ENCODE measurements around the gene MTG1.

Gene MTG1

DNA sequence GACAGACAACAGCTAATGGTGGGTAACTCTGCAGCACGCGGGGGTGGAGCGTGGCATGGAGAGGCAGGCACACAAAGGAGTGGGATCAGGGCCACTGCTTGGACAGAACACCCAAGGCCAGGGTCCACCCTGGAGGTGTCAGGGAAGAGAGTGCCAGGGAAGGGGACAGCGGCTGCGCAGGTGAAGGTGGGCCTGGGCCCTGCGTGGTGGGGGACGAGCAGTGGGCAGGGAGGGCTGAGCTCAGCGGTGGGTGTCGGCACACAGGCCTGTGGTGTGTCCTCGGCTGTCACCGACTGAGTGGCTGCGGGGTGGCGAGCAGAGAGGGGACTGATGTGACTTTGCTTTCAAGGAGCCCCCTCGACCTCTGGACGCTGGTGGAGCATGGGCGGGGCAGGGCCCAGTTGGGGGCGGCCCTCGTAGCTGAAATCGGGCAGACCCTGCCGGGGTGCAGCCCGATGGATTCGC lies 51.3 kb downstream of the MTG1 start:
- no peak overlapping the region for H3K4me3 ChIP-seq (ENCODE audit: low read depth, low read length)

- H3K4me3 ChIP-seq (ENCODE audit: low read depth, low read length), result no peak overlapping the region
These were observed 52.1 kb downstream of the MTG1 start for GRCh38 chr10:133445751-133446708.

- no peak overlapping the region for H3K4me3 ChIP-seq (ENCODE audit: low read depth, low read length)
These were observed 53.0 kb downstream of the MTG1 start for GRCh38 chr10:133446979-133447378.

DNA sequence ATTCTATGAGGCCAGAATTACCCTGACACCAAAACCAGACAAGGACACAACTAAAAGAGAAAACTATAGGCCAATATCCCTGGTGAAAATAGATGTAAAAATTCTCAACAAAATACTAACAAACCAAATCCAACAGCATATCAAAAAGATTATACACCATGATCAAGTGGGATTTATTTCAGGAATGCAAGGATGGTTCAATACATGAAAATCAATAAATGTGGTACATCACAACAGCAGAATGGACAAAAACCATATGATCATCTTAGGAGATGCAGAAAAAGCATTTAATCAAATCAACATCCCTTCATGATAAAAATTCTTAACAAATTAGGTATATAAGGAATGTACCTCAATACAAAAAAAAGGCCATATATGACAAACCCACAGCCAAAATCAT lies 54.2 kb downstream of the MTG1 start:
- no peak overlapping the region for H3K4me3 ChIP-seq (ENCODE audit: low read depth, low read length)

DNA sequence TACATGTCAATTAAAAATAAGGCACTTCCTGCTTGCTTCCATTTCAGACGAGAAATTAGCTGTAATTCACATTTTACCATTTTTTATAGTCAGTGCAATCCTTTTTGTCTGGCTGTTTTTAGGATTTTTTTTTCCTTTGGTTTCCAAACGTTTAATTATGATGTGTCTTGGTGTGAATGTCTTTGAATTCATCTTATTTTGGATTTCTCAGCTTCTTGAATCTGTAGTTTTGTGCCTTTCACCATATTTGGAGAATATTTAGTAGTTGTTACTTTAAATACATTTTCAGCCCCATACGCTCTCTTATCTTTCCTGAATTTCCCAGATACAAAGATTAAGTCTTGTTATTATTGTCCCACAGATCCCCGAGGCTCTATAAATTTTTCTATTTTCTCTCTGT lies 57.4 kb downstream of the MTG1 start:
- no peak overlapping the region for H3K4me3 ChIP-seq (ENCODE audit: low read depth, low read length)

DNA sequence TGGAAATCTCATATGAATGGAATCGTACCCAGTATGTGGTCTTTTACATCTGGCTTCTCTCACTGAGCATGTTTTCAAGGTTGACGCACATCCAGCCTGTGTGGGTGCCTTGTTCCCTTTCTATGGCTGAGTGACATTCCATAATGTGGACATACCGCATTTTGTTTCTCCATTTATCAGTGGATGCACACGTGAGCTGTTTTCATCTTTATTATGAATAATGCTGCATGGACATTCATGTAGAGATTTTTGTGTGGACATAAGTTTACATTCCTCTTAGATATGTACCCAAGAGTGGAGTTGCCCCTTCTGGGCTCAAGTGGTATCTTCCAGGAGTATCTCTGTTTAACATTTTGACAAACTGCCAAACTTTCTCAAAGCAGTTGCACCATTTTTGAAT lies 58.5 kb downstream of the MTG1 start:
- H3K4me3 ChIP-seq (ENCODE audit: low read depth, low read length), result no peak overlapping the region

DNA sequence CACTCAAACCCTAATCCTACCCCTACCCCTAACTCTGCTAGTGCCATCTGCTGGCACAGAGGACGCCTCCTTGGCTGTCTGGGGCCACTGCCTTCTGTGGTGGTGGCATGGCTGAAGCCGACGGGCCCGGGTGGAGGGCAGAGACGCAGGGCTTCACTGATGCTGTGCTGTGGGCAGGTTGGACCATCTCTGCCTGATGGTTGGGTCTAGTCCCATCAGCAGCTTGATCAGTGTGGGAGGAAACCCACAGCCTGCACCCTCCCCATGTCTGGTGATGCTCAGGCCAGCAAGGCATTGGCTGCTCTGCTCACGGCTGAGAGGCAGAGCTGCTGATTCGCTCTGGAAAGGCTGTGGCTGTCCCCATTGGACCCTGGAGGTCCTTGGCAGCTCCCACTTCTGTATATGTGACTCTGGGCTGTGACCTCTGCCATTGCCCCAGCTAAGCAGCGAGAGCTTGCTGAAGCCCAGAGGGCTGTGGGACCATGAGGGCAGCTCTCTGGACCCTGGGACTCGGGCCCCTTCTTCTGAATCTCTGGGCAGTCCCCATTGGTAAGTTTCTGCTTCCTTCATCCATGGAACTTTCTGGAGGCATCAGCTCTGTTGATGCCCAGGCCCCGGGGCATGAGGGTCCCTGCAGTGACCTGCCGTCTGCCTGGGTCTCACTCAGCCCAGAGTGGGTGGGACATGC lies 59.7 kb downstream of the MTG1 start, which contains the start of gene SCART1:
Gene SCART1, plus strand, starts transcription at position 430 of the 688 bp plus-strand sequence. Its CDS starts 53 bp downstream, at position 483.
- H3K4me3 ChIP-seq (ENCODE audit: low read depth, low read length), result no peak within 1 kb of the TSS

- H3K4me3 ChIP-seq (ENCODE audit: low read depth, low read length), result no peak overlapping the region
These were observed 60.4 kb downstream of the MTG1 start for GRCh38 chr10:133454204-133454893.

GRCh38 chr10:133455196-133455595 lies 61.2 kb downstream of the MTG1 start:
- no peak overlapping the region for H3K4me3 ChIP-seq (ENCODE audit: low read depth, low read length)

GRCh38 chr10:133455611-133456031 lies 61.7 kb downstream of the MTG1 start:
- H3K4me3 ChIP-seq (ENCODE audit: low read depth, low read length), result no peak overlapping the region

GRCh38 chr10:133456041-133456951 lies 62.3 kb downstream of the MTG1 start:
- H3K4me3 ChIP-seq (ENCODE audit: low read depth, low read length), result no peak overlapping the region

DNA sequence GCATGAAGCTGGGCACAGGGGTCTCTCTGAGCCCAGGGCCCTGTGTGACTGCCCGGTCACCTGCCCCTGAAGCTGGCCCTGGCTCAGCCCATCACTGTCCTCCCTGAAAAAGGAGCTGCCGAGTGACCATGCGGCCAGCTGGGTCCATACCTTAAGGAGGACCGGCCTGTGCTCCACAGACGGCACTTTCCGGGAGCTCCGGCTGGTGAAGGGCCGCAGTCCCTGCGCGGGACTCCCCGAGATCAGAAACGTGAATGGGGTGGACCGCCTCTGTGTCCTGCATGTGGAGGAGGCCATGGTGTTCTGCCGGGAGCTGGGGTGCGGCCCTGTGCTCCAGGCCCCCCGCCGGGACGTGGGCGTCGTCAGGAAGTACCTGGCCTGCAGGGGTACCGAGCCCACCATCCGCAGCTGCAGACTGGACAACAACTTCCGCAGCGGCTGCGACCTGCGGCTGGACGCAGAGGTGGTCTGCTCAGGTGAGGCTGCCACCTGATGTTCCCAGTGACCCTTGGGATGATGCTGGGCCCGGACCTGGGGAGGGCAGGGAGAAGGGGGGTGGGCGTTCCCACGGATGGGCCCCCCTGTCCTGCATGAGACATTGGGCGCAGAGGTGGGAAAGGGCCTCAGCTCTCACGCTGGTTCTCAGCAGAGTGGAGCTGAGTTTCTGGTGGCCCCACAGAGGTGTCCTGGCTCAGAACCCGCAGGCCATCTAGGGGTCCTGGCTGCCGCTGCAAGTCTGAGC lies 63.3 kb downstream of the MTG1 start:
- no peak overlapping the region for H3K4me3 ChIP-seq (ENCODE audit: low read depth, low read length)

GRCh38 chr10:133458021-133458709 lies 64.2 kb downstream of the MTG1 start:
- no peak overlapping the region for H3K4me3 ChIP-seq (ENCODE audit: low read depth, low read length)

- H3K4me3 ChIP-seq (ENCODE audit: low read depth, low read length), result no peak overlapping the region
These were observed 64.9 kb downstream of the MTG1 start for GRCh38 chr10:133458710-133459453.

- H3K4me3 ChIP-seq (ENCODE audit: low read depth, low read length), result no peak overlapping the region
These were observed 65.7 kb downstream of the MTG1 start for GRCh38 chr10:133459454-133460207.

- H3K4me3 ChIP-seq (ENCODE audit: low read depth, low read length), result no peak overlapping the region
These were observed 66.3 kb downstream of the MTG1 start for GRCh38 chr10:133460208-133460769.

DNA sequence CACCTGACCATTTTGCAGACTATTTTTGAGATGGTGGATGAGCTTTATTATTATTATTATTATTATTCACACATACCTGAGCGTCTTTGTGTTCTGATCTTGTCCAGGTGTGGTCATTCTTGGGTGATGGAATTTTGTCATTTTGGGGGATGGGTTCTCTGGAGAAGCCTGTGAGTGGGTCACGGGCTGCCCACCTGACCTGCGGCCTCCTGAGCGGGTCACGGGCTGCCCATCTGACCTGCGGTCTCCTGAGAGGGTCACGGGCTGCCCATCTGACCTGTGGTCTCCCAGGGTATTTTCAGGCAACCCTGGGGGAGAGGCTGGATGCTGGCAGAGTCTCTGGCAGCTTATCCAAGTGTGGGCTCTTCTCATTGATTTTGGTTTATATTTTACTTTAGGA lies 67.1 kb downstream of the MTG1 start:
- no peak overlapping the region for H3K4me3 ChIP-seq (ENCODE audit: low read depth, low read length)

Data from iPS-11a (cell line).